K562 (cell line): ENCODE data around the gene MON1A. TPM values are rescaled to one million over a fixed set of nuclear protein-coding genes. Genes with fewer than 3 reads are reported as not detected.
A peak's percentile ranks its signal among the peaks of the same experiment; 100 is the strongest.

ENCODE experiments used
- HCFC1 ChIP-seq: IDR thresholded peaks from 2 replicates; pipeline ENCODE4 v1.6.1; 2012; ENCODE audit warnings: low read depth, low read length, improper control_type of control experiment
- IRF1 ChIP-seq: sonication (generic); formaldehyde crosslinking; IDR thresholded peaks from 2 replicates; pipeline ENCODE4 v1.8.0; 2022; ENCODE audit warnings: missing genetic modification reagents, mild to moderate bottlenecking, borderline replicate concordance
- MAZ ChIP-seq, 2 experiments: fragments of 450-650 bp in 1 of 2; sonication (generic) in 1 of 2; formaldehyde crosslinking; IDR thresholded peaks in 1 of 2; conservative IDR thresholded peaks in 1 of 2; 2 replicates each; pipeline versions ENCODE4 v1.4.0 to v1.5.0; 2020; ENCODE audit warnings: mild to moderate bottlenecking in 1 of 2, missing genetic modification reagents in 1 of 2
- MGA ChIP-seq: fragments of 450-650 bp; IDR thresholded peaks from 2 replicates; pipeline ENCODE4 v1.6.1; 2016; ENCODE audit warnings: mild to moderate bottlenecking, moderate library complexity
- MTA1 ChIP-seq: fragments of 450-650 bp; IDR thresholded peaks from 2 replicates; pipeline ENCODE4 v1.6.1; 2017; ENCODE audit warnings: borderline replicate concordance
- NCOR1 ChIP-seq: fragments of 450-650 bp; IDR thresholded peaks from 2 replicates; pipeline ENCODE4 v1.6.1; 2016; ENCODE audit warnings: mild to moderate bottlenecking, moderate library complexity
- SMARCB1 ChIP-seq: IDR thresholded peaks from 2 replicates; pipeline ENCODE4 v1.6.1; 2011; ENCODE audit warnings: improper control_type of control experiment, low read depth; ENCODE audit not compliant: insufficient read length
- ZBTB12 ChIP-seq: fragments of 250-450 bp; sonication (Bioruptor Pico); IDR thresholded peaks from 2 replicates; pipeline ENCODE4 v1.4.0; 2020
- ZNF518B ChIP-seq: fragments of 250-450 bp; sonication (Bioruptor Pico); IDR thresholded peaks from 2 replicates; pipeline ENCODE4 v1.5.0; 2021; ENCODE audit warnings: mild to moderate bottlenecking, moderate library complexity
- polyA plus RNA-seq, 8 experiments: library from polyadenylated mRNA; depleted of rRNA in 4 of 8; stranded (reverse) in 5 of 8; unstranded in 3 of 8; fragments of >200 nt; fragmentation: Nextera tagmentation in 2 of 8; fragmentation: Illumina TruSeq in 1 of 8; extraction: Ambion mirVana in 2 of 8; extraction: Trizol in 1 of 8; gene quantifications; 2 replicates each; pipeline versions ENCODE4 v1.2.1 to v1.2.3, GENCODE V29; 2011 to 2014; ENCODE audit warnings: inconsistent platforms in 1 of 8, missing spikeins in 1 of 8
- total RNA-seq, 7 experiments: library from RNA; depleted of rRNA in 6 of 7; stranded (reverse); fragments of >200 nt in 6 of 7; fragmentation: Illumina TruSeq in 2 of 7; extraction: Trizol in 2 of 7; gene quantifications; 2 replicates each; pipeline versions ENCODE4 v1.2.1 to v1.2.3, GENCODE V29; 2011 to 2021; ENCODE audit warnings: low replicate concordance in 1 of 7

MON1A gene
- total and polyA plus RNA-seq, 9 of the 15 experiments (the other 6 are each of a cell fraction or from before 2014, with no cell fraction given), result 1.1 to 13.8 (median 6.8) TPM

- TF ChIP-seq MGA (peak; percentile 93; the same call in 1 of the 2 replicates), SMARCB1 (no peak), MTA1 (peak; percentile 94), ZNF518B (CRISPR knock-in tag) (no peak), NCOR1 (no peak), ZBTB12 (CRISPR knock-in tag) (peak; percentile 63), IRF1 (no peak), MAZ (CRISPR knock-in tag; conservative IDR thresholded peaks at IDR 0.05 in 1 of 2, IDR thresholded peaks at IDR 0.05 in 1 of 2) (peak in 1 of 2 experiments; percentile 58; a peak in 3 of 4 replicates), HCFC1 (peak; percentile 92)
These were observed 10.5 kb upstream of the MON1A start, which contains the start of gene RBM6 (continued) for GRCh38 chr3:49939858-49940666.
